HG03521 (cell line): ENCODE results near the gene HECTD4.
"Not testable (repeated sequence)": the region's sequence is repeated elsewhere in the genome, so short reads cannot be mapped to it uniquely, and the experiment has no call there.

Source experiments
- ATAC-seq: cut with Tn5 transposase; IDR thresholded peaks from one replicate; pipeline ENCODE4 v1.9.1; 2021; ENCODE audit warnings: mild to moderate bottlenecking, moderate library complexity; ENCODE audit not compliant: unreplicated experiment

HECTD4 gene

GRCh38 chr12:112126000-112126438 lies 256.2 kb downstream of the HECTD4 start:
- no peak for ATAC-seq

- peak; percentile 96 for ATAC-seq
Observed at GRCh38 chr12:112125250-112125999, 256.8 kb downstream of the HECTD4 start, which contains the start of gene TRAFD1. TRAFD1 (plus strand) TSS chr12:112125560; CDS start chr12:112130523, 4,963 bp downstream.

GRCh38 chr12:112124918-112125249 lies 257.3 kb downstream of the HECTD4 start:
- no peak for ATAC-seq

GRCh38 chr12:112122823-112123690 lies 259.2 kb downstream of the HECTD4 start:
- ATAC-seq: no peak

- no peak for ATAC-seq
Observed at GRCh38 chr12:112121780-112122565, 260.3 kb downstream of the HECTD4 start.

GRCh38 chr12:112117685-112118084 lies 264.5 kb downstream of the HECTD4 start:
- ATAC-seq: no peak

GRCh38 chr12:112116232-112117060 lies 265.8 kb downstream of the HECTD4 start:
- ATAC-seq: no peak

- ATAC-seq: no peak
Observed at GRCh38 chr12:112115259-112116045, 266.8 kb downstream of the HECTD4 start.

GRCh38 chr12:112112409-112113133 lies 269.7 kb downstream of the HECTD4 start:
- no peak for ATAC-seq

- no peak for ATAC-seq
Observed at GRCh38 chr12:112111931-112112330, 270.3 kb downstream of the HECTD4 start.

GRCh38 chr12:112110787-112111662 lies 271.2 kb downstream of the HECTD4 start:
- not testable (repeated sequence) for ATAC-seq
